H1 (cell line): ENCODE data around the gene ELOVL2. TPM values are rescaled to one million over a fixed set of nuclear protein-coding genes. Genes with fewer than 3 reads are reported as not detected.

Source experiments
- CTCF ChIA-PET: fragments of 300-600 bp; sonication (Branson Sonifier 250); formaldehyde crosslinking; loops from one replicate; lab custom pipeline; 2021; ENCODE audit not compliant: partially characterized antibody; lab: Charles Lee
- POLR2A ChIA-PET: fragments of 300-600 bp; sonication (Branson Sonifier 250); formaldehyde crosslinking; loops from one replicate; lab custom pipeline; 2021; ENCODE audit warnings: inconsistent platforms; ENCODE audit not compliant: partially characterized antibody; lab: Charles Lee
- DNase-seq, 2 experiments: peaks; one replicate each; pipeline versions ENCODE4 v3.0.0 to v3.0.0-alpha.2; 2010 to 2022; ENCODE audit warnings: low spot score in 2 of 2, low read depth in 1 of 2, mixed read lengths in 1 of 2
- FAIRE-seq: peaks from 2 replicates; lab custom pipeline; 2011; peaks lifted over from hg19 to GRCh38; lab: Jason Lieb, UNC
- H2AFZ ChIP-seq: 2 replicates; pipeline ENCODE4 v1.8.1; 2012; ENCODE audit warnings: low read length, inconsistent platforms
- H2AK5ac ChIP-seq: 2 replicates; pipeline ENCODE4 v1.6.1; 2013; ENCODE audit warnings: low read depth, low read length
- H2BK120ac ChIP-seq: replicated peaks from 2 replicates; pipeline ENCODE3; 2013; ENCODE audit warnings: low read depth, low read length, inconsistent platforms
- H2BK12ac ChIP-seq: 2 replicates; pipeline ENCODE4 v1.6.1; 2013; ENCODE audit warnings: low read depth, low read length
- H2BK15ac ChIP-seq: 2 replicates; pipeline ENCODE4 v1.6.1; 2013; ENCODE audit warnings: low read length
- H2BK20ac ChIP-seq: 2 replicates; pipeline ENCODE4 v1.6.1; 2013; ENCODE audit warnings: low read length
- H2BK5ac ChIP-seq: 2 replicates; pipeline ENCODE4 v1.6.1; 2013; ENCODE audit warnings: low read depth, low read length
- H3K14ac ChIP-seq: 2 replicates; pipeline ENCODE4 v1.6.1; 2013; ENCODE audit warnings: inconsistent platforms; ENCODE audit not compliant: insufficient read length
- H3K18ac ChIP-seq: 2 replicates; pipeline ENCODE4 v1.6.1; 2013; ENCODE audit warnings: low read length; ENCODE audit errors: extremely low read depth
- H3K23ac ChIP-seq: 2 replicates; pipeline ENCODE4 v1.6.1; 2013; ENCODE audit warnings: inconsistent platforms; ENCODE audit not compliant: insufficient read length
- H3K23me2 ChIP-seq: 2 replicates; pipeline ENCODE4 v1.6.1; 2013; ENCODE audit warnings: low read depth, low read length
- H3K27ac ChIP-seq: 2 replicates; pipeline ENCODE4 v1.6.1; 2011; ENCODE audit warnings: low read depth, low read length, inconsistent platforms
- H3K27me3 ChIP-seq, 4 experiments: replicated peaks in 1 of 4; 1 replicate in 1 of 4; 2 replicates in 3 of 4; pipeline versions ENCODE4 v1.6.1 to v1.8.1; 2011 to 2013; ENCODE audit warnings: low read length in 3 of 4, mild to moderate bottlenecking in 3 of 4, inconsistent platforms in 2 of 4, mixed read lengths in 2 of 4, moderate library complexity in 1 of 4; ENCODE audit not compliant: control insufficient read depth in 3 of 4, insufficient read depth in 3 of 4; ENCODE audit errors: extremely low read depth in 1 of 4
- H3K36me3 ChIP-seq, 4 experiments: 2 replicates each; pipeline versions ENCODE4 v1.6.1 to v1.8.1; 2011 to 2013; ENCODE audit warnings: mild to moderate bottlenecking in 4 of 4, low read length in 3 of 4, moderate library complexity in 2 of 4, control low read depth in 1 of 4, inconsistent platforms in 1 of 4; ENCODE audit not compliant: insufficient read depth in 4 of 4, control insufficient read depth in 2 of 4
- H3K4ac ChIP-seq: replicated peaks from 2 replicates; pipeline ENCODE3; 2013; ENCODE audit warnings: low read length, low read depth, mixed read lengths, inconsistent platforms; ENCODE audit not compliant: insufficient read length
- H3K4me1 ChIP-seq, 4 experiments: replicated peaks in 1 of 4; 1 replicate in 1 of 4; 2 replicates in 3 of 4; pipeline versions ENCODE4 v1.6.1 to v1.8.1; 2011 to 2013; ENCODE audit warnings: low read length in 3 of 4, inconsistent platforms in 2 of 4, mixed read lengths in 1 of 4; ENCODE audit not compliant: insufficient read depth in 4 of 4, control insufficient read depth in 3 of 4
- H3K4me2 ChIP-seq, 2 experiments: 2 replicates each; pipeline versions ENCODE4 v1.6.1 to v1.8.1; 2011 to 2013; ENCODE audit warnings: low read depth in 2 of 2, low read length in 2 of 2, control low read depth in 1 of 2, inconsistent platforms in 1 of 2, mild to moderate bottlenecking in 1 of 2; ENCODE audit not compliant: insufficient read depth in 1 of 2
- H3K4me3 ChIP-seq, 4 experiments: fragments of 200-600, 300-600 bp in 1 of 4; sonication (generic), shearing (Covaris generic), sonication (Bioruptor Twin) in 1 of 4; 2 replicates each; pipeline versions ENCODE4 v1.5.1 to v1.8.1; 2011 to 2016; ENCODE audit warnings: low read length in 4 of 4, low read depth in 3 of 4, control low read depth in 2 of 4, inconsistent platforms in 2 of 4, mild to moderate bottlenecking in 2 of 4, mixed read lengths in 1 of 4, moderate library complexity in 1 of 4; ENCODE audit not compliant: insufficient read depth in 2 of 4; ENCODE audit errors: extremely low read depth in 1 of 4
- H3K56ac ChIP-seq: replicated peaks from 2 replicates; pipeline ENCODE3; 2013; ENCODE audit warnings: low read depth, mild to moderate bottlenecking, mixed read lengths, low read length, inconsistent platforms; ENCODE audit not compliant: insufficient read length
- H3K79me1 ChIP-seq: 2 replicates; pipeline ENCODE4 v1.6.1; 2013; ENCODE audit warnings: low read depth, low read length, control low read depth
- H3K79me2 ChIP-seq, 2 experiments: 2 replicates each; pipeline versions ENCODE4 v1.6.1 to v1.8.1; 2012 to 2013; ENCODE audit warnings: low read length in 2 of 2, mild to moderate bottlenecking in 2 of 2, inconsistent platforms in 1 of 2; ENCODE audit not compliant: insufficient read depth in 2 of 2, control insufficient read depth in 1 of 2
- H3K9ac ChIP-seq, 4 experiments: replicated peaks in 1 of 4; 1 replicate in 1 of 4; 2 replicates in 3 of 4; pipeline versions ENCODE4 v1.6.1 to v1.8.1; 2011 to 2013; ENCODE audit warnings: low read depth in 3 of 4, low read length in 3 of 4, control low read depth in 2 of 4, mild to moderate bottlenecking in 2 of 4, moderate library complexity in 2 of 4, inconsistent platforms in 1 of 4; ENCODE audit errors: extremely low read depth in 1 of 4
- H3K9me3 ChIP-seq, 2 experiments: 2 replicates each; pipeline versions ENCODE4 v1.6.1 to v1.8.1; 2012 to 2013; ENCODE audit warnings: mild to moderate bottlenecking in 2 of 2, moderate library complexity in 2 of 2, control low read depth in 1 of 2, inconsistent platforms in 1 of 2, low read depth in 1 of 2, low read length in 1 of 2, mixed read lengths in 1 of 2; ENCODE audit not compliant: insufficient read depth in 2 of 2
- H4K20me1 ChIP-seq, 2 experiments: replicated peaks in 1 of 2; 2 replicates each; pipeline versions ENCODE3 to v1.8.1; 2011 to 2013; ENCODE audit warnings: inconsistent platforms in 2 of 2, low read length in 2 of 2, mild to moderate bottlenecking in 1 of 2; ENCODE audit not compliant: insufficient read depth in 2 of 2, control insufficient read depth in 1 of 2
- H4K5ac ChIP-seq: 2 replicates; pipeline ENCODE4 v1.6.1; 2013; ENCODE audit warnings: low read length, low read depth, mixed read lengths, inconsistent platforms; ENCODE audit not compliant: insufficient read length
- H4K8ac ChIP-seq: 2 replicates; pipeline ENCODE4 v1.8.0; 2013; ENCODE audit warnings: mild to moderate bottlenecking, moderate library complexity, low read length, inconsistent platforms; ENCODE audit not compliant: insufficient read depth; ENCODE audit errors: extremely low read depth
- H4K91ac ChIP-seq: replicated peaks from 2 replicates; pipeline ENCODE3; 2013; ENCODE audit warnings: low read length, mixed read lengths, inconsistent platforms; ENCODE audit not compliant: insufficient read length
- SIRT6 ChIP-seq: IDR thresholded peaks from one replicate; pipeline ENCODE4 v1.7.1; 2012; ENCODE audit warnings: low read length, inconsistent platforms
- SP2 ChIP-seq: IDR thresholded peaks from 2 replicates; pipeline ENCODE4 v1.6.1; 2012; ENCODE audit warnings: mild to moderate bottlenecking, low read length, inconsistent platforms
- WGBS, 2 experiments: shearing (Covaris generic) in 1 of 2; methylation state at CpG; one replicate each; pipeline versions ENCODE4 v1.1.6 to v1.1.7; 2013 to 2015; ENCODE audit warnings: low lambda C conversion rate in 2 of 2, mixed read lengths in 2 of 2, inconsistent platforms in 1 of 2, low coverage in 1 of 2, missing lambda C conversion rate in 1 of 2; ENCODE audit not compliant: insufficient replicate concordance in 2 of 2, insufficient coverage in 1 of 2, insufficient read length in 1 of 2; ENCODE audit errors: extremely low coverage in 1 of 2, missing lambda C conversion rate in 1 of 2; 5-methylcytosine and 5-hydroxymethylcytosine counted together
- polyA plus RNA-seq, 7 experiments: library from polyadenylated mRNA; depleted of rRNA in 3 of 7; stranded (reverse) in 5 of 7; unstranded in 2 of 7; fragments of >200 nt in 5 of 7; fragments of 200-250 nt in 2 of 7; gene quantifications; 1 replicate in 5 of 7; 2 replicates in 1 of 7; 4 replicates in 1 of 7; pipeline versions ENCODE4 v1.2.1 to v1.2.3, GENCODE V29; 2011 to 2013; ENCODE audit warnings: missing spikeins in 2 of 7, mixed read lengths in 2 of 7
- total RNA-seq: library from RNA; stranded (reverse); fragmentation: NEBNext Ultra II Directional; extraction: Animal tissue kit (Norgen Biotek cat#: 25700); gene quantifications from 2 replicates; pipeline ENCODE4 v1.2.1, GENCODE V29; 2021

ELOVL2 gene
- total and polyA plus RNA-seq, 2 of the 8 experiments (the other 6 are each of a cell fraction or from before 2014, with no cell fraction given) = 0.42 to 0.89 TPM

- Histone ChIP-seq H3K9ac (no peak overlapping the region), H2BK20ac (no peak overlapping the region), H3K9me3 (no peaks in the 10 kb centered on the region), H3K27me3 (no peaks in the 10 kb centered on the region), H2BK12ac (no peak overlapping the region), H3K18ac (no peak overlapping the region), H3K4me1 (peaks cover 0 to 11% (median 0%) of the 10 kb centered on the region in 4 experiments; a peak in 4 of 7 replicates), H3K79me1 (no peaks in the 10 kb centered on the region), H2BK120ac (no peak overlapping the region), H2AK5ac (no peak overlapping the region), H3K23ac (no peak overlapping the region), H4K91ac (no peak overlapping the region), H4K20me1 (no peaks in the 10 kb centered on the region), H3K14ac (no peak overlapping the region), H3K27ac (no peak overlapping the region), H3K23me2 (no peaks in the 10 kb centered on the region), H2BK5ac (no peak overlapping the region), H4K5ac (no peak overlapping the region), H3K4me3 (no peak overlapping the region), H3K4ac (no peak overlapping the region), H4K8ac (no peak overlapping the region), H3K79me2 (no peaks in the 10 kb centered on the region), H3K56ac (no peak overlapping the region), H2BK15ac (no peak overlapping the region), H2AFZ (no peak overlapping the region), H3K36me3 (no peaks in the 10 kb centered on the region), H3K4me2 (no peak overlapping the region)
- TF ChIP-seq SIRT6 (no peak), SP2 (no peak)
- no peak for DNase-seq
- FAIRE-seq = no peak
- ChIA-PET POLR2A (no interaction called here), CTCF (interaction anchor here (0.7 to 1.8 kb wide), 10 partner anchors 10 to 61 kb away, joined by 3 to 25 read pairs (median 4); no protein-coding TSS in a partner anchor)
- 89% methylated on average over 5 of the region's 5 CpGs; no CpG with 5 or more reads in 1 of the 2 experiments for WGBS, 2 experiments
Measured at GRCh38 chr6:11012295-11012754, 31.8 kb downstream of the ELOVL2 start.
